NCI-H2196 treated with DMSO at 0.1 percent for 48 hours (cell line): ENCODE measurements around the gene PCDH8.

ENCODE experiments used
- DNase-seq: peaks from one replicate; lab custom pipeline; 2025; ENCODE audit not compliant: unreplicated experiment; lab: John Stamatoyannopoulos, UW

Gene PCDH8

DNA sequence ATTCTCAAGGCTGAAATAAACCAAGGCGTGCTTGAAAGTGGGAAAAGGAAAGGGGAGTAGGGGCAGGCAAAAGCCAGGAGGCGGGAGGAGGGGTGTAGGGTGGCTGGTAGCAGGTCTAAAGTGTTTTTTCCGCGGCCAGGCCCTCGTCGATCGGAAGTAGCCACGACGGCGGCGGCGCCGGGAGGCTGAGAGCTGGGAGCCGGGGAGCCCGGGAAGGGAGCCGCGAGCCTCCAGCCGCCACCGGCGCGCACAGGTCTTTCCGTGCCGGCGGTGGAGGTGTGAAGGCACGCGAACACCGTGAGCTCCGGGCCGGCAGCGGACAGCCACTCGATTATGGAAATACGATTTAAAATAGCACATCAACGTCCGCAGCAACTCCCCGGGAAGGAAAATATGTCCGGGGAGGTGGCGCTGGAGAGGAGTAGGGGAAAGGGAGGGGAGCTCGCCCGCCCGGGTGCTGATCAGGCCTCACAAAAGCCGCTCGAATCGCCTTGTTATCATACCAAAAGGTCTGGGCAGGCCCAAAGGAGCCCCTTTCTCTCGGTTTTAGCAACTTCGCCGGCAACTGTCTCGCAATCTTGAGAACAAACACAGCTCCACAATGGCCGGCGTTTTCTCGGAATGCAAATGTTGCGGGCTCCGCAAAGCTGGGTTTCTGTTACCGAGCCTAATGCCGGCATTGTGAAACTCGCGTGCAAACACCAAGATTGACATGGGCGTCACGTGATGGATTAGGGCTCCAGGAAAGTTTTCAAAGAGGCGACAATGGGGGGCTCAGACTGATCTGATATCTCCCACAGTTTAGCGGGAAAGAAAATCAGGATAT is 2.9 kb upstream of the PCDH8 start:
- DNase-seq = peak; percentile 1

DNA sequence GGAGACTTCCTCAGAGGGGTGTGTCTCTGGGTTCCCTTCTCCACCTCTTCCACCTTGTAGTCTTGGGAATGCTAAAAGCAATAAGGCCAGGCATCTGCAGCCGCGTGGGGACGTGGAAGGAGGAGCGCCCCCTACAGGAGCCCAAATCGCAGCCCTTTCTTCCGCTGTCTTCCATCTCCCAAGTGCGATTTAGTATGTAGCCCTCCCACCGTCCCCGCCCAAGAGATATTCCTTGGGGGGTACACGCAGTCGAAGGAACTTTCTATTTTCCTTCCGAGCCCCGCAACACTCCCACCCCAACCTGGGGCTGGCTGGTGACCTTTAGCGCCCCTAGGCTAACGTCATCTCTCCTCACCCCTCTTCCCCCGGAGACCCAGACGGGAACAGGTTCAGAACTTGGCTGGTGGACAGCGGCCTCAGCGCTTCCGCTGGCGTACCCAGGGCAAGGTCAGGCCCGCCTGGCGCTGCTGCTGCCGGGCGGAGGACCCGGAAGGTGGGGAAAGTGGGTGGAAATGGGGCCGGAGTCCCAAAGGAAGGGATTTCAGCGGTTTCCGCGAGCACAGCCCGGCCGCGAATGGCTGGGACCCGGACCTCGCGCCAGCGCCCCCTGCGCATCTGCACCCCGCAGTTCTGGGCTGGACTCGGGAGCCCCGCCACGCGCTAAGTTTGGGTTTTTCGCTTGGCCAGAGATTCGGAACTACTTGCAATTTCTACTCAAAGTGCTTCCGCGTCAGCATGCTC is 2.1 kb upstream of the PCDH8 start:
- DNase-seq = peak; percentile 34

DNA sequence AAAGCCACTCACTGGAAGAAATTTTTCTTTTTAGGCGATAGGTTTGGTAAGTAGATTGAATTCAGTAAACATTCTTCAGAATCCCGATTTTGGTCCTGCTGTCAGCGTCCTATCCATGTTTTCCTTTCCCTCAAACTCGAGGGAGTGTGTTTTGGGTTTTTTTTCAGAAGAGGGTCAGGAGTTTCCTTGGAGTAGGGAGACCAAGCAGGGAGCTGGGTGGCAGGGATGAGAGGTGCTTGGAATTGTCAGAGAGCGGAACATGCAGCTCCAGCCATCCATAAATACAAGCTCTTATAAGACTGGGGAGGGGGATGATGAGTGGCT is 1.6 kb upstream of the PCDH8 start:
- no peak for DNase-seq

DNA sequence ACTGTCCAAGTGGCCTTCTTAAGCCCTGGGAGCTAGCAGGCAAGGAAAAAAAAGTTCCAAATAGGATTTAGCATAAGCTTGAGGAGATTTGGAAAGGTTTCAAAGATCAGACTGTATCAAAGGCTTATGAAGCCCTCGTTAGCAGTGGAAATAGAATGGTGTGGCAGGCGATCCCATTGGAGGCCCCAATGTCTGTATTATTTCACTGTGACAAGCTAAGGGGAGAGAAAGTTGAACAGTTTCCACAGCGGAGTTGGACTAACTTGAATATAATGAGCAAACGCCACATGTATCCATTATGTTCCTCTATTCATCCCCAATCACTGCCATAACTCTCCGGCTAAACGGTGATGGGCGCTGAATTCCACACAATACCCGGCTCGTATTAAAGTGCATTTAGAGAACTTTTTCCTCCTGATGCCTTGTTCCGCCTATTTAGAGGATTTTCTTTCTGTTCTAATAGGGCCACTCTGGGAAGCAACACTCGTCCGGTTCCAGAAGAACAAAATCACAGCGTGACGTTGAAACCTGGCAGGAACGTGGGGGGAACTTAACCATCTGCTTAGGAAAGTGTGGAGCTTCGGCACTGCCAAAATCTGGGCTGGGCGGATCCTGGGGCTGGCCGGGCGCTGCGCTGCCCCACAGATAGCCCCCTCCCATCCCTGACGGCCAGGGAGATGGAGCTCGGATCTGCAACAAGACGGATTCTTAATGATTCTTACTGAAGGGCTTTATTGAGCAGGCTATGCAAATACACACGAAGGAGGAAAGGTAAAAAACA is 1.0 kb upstream of the PCDH8 start:
- no peak for DNase-seq

- DNase-seq = no peak
Observed at GRCh38 chr13:52847682-52848432, 583 bp downstream of the PCDH8 start.

GRCh38 chr13:52847322-52847681 is 1.1 kb downstream of the PCDH8 start:
- no peak for DNase-seq

DNA sequence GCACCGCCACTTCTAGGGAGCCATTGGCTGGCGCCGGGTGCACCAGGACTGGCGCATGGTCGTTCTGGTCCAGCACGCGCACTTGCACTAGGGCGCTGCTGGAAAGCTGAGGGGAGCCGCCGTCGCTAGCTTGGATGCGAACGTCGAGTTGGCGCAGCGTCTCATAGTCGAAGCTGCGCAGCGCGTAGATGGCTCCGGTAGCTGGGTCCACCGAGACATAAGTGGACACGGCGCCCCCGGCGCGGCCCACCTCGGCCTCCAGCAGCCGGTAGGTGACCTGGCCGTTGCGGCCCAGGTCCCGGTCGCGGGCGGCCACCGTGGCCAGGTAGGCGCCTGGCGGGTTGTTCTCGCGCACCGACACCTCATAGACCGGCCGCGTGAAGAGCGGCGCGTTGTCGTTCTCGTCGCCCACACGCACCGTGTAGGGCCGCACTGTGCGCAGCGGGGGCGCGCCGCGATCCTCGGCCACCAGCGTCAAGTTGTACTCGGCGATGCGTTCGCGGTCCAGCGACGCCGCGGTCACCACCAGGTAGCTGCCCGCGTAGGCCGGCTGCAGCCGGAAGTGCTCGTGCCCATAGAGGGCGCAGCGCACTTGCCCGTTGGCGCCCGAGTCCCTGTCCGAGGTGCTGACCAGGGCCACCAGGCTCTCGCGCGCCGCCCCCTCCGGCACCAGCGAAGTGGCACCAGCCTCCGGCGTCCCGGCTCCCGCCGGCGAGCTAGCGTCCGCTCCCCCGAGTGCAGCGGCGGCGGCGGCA is 1.7 kb downstream of the PCDH8 start:
- no peak for DNase-seq

DNA sequence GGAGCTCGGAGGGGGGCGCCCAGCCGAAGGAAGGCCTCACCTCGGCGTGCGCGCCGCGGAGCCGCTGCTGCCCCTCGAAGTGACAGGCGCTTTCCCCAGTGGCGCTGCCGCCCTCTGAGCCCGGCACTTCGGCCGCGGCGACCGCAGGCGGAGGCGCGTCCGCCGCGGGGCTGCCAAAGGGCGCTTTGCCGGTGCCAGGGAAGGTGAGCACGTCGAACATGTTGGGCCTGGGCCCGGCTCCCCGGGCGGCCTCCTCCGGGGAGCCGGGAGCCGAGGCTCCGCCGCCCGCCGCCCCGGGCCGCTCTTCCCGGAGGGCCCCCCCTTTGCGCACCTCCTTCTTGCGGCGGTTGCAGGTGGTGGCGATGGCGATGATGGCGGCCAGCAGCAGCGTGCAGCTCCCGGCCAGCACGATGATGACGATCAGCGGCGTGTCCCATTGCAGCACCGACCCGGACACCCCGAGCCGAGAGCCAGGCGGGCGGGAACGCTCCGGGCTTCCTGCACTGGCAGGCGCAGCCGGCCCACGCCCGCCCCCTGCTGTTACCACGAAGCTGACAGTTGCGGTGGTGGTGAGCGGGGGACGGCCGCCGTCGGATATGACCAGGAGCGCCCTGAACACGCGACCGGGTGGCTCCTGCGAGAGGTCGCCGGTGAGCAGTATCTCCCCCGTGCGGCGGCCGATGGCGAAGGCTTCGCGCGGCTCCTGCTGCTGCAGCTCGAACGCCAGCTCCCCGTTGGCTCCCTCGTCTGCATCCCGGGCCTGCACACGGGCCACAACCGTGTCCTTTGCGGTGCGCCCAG is 2.5 kb downstream of the PCDH8 start:
- DNase-seq = no peak

DNA sequence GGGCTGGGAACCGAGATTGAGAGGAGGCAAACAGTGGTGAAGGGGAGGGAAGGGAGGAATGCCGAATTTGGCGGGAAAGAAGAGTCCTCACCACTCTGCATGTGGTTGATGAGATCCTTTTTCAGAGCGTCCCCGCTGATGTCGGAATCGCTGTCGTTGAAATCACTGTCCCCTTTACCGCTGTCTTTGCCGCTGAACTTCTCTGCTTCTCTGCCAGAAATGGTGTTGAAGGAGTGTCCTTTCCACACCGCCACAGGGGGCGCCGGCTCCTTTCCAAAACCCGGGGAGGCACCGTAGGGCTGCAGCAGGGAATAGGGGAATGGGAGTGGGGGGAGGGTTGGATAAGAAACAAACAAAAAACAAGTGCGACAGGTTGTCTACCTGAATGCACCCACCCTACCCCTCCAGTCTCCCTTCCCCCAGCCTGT is 3.1 kb downstream of the PCDH8 start:
- no peak for DNase-seq

- no peak for DNase-seq
Observed at GRCh38 chr13:52844836-52845235, 3.6 kb downstream of the PCDH8 start.

DNA sequence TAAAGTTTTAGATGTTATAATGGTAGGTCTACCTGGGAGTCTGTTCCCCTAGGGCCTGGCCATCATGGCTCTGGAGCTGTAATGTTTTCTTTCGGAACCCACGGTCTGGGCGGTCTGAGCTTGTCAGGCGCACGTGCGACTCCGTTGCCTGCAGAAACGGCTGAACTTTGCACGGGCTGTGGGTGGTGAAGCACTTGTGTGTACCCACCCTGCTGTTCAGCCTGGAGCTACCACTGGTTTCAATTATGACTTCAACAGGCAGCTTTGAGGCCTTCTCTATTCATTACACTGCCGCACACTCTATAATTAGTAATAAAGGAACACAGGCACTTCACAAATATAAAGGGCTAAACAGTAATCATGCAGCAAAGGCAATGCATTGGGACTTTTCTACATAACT is 6.0 kb downstream of the PCDH8 start:
- DNase-seq = no peak

- DNase-seq = no peak
Observed at GRCh38 chr13:52840066-52840465, 8.4 kb downstream of the PCDH8 start.

GRCh38 chr13:52838433-52839107 is 9.9 kb downstream of the PCDH8 start:
- DNase-seq = no peak

DNA sequence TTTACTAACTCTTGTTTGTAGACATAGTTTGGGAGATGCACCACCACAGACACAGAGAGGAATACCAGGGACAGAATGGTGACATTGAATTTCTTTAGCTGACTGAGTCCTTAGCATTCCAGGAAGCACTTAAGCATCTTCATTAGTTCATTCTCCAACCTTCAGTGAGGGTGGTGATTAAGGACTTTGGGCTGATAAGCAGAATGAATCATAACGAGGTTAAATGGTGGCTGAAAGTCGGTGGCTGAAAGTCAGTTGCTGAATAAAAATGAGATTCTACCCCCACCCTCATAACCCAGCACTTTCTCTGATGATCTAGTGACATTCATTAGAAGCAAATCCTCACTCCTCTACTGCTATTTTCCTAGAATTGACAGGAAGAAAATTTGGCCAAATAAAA is 10.6 kb downstream of the PCDH8 start:
- DNase-seq = no peak

DNA sequence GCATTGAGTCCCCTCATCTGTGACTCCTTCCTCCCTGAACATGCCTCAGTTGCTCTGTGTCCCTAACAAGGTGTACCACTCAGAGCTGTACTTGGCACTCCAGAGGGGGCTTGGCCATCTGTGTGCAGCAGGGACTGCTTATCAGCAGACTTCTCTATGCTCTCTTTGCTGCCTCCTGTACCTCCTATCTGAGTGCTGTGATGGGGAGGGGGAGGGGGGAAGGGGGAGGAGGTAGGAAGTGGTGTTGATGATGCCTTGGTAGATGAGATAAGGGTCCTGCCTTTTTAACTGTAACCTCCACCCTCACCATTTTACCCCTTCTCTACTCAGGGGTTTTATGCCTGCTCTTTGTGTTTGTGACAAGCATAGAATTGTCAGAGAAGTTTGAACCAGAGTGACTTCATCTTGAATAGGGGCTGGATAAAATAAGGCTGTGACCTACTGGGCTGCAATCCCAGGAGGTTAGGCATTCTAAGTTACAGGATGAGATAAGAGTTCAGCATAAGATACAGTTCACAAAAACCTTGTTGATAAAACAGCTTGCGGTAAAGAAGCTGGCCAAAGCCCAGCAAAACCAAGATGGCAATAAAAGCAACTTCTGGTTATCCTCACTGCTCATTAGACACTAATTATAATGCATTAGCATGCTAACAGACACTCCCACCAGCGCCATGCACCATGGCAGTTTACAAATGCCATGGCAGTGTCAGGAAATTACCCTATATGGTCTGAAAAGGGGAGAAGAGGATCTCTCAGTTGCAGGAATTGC is 13.2 kb downstream of the PCDH8 start:
- no peak for DNase-seq

DNA sequence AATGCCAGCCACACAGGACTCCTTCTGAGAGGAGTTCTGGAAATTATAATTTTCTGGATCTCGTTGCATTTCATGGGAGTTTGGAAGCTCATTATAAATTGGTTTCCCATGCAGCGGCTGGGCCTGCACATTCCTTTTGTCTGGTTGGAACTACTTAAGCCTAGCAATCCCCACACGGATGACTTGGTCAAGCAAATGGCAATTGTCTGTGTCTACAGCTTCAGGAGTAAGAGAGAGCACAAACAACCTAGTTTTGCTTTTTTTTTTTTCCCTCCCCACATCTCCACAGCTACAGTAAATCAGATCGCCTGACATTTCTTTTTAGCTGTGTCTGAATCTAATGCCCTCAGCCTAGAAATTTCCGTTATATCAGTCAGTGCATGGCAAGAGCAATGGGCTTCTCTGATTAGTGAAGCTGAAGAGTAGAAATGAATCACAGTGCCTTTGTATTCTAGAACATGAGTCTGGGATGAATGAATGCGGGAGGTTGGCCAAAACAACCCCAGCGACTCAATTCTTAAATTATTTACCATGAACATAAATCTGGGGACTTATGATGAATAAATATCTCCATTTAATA is 15.1 kb downstream of the PCDH8 start:
- DNase-seq = no peak

DNA sequence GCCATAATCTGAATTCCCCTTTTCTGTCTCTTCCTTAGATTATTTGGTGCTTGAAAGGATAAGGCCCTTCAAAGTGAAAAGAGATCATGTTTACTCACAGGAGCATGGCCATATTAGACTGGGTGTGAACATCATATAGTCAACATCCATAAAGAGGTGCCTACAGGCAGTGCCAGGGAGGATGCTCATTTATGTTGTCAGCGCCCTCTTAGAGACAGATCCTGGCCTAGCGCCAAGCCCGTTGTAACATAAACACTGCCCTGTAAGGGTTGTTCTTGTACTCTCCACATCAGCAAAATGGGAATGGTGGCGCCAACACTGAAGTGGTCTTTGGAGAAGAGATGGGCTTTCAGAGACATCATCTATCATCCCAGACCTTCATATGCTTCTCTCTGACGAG is 16.1 kb downstream of the PCDH8 start:
- DNase-seq = no peak

DNA sequence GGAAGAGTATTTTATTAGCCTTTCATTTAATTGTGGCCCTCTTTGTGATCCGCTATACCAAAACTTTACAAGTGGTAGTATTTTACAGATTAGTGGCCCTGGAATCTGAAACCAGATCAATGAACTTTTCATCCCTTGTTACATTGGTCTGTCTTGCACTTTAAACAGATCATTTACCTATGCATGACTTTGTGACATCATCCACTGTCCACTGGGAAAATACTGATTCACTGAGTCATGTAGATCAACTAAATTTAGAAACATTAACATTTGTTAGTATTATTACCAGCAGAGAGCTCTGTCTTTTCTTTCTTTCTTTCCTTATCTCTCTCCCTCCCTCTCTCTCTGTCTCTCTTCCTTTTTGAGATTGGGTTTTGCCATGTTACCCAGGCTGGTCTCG is 17.5 kb downstream of the PCDH8 start:
- DNase-seq = no peak
